GM18858 (cell line): ENCODE data around the gene CEBPZOS.
"Not testable (repeated sequence)": the region's sequence is repeated elsewhere in the genome, so short reads cannot be mapped to it uniquely, and the experiment has no call there.

Experiments used
- ATAC-seq: cut with Tn5 transposase; IDR thresholded peaks from one replicate; pipeline ENCODE4 v1.9.1; 2021; ENCODE audit not compliant: unreplicated experiment

Gene CEBPZOS

DNA sequence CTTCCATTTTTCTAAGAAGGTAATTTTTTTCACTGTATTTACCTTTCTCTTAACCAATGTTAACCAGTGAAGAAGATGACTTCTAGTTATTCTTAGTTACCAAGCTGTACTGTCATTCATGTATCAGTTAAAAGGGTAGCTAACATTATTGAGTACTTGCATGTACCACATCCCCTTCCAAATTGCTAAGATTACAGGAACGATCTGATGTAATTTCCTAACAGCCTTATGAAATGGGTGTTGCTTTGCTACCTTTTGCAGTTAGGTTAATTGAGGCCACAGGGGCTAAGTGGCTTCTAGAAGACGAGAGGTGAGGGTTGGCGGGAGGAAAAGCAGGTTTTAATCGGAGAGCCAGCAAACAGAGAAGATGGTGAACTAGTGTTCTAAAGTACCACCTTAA lies 6.0 kb upstream of the CEBPZOS start:
- no peak for ATAC-seq

- no peak for ATAC-seq
These were observed 5.0 kb upstream of the CEBPZOS start for GRCh38 chr2:37191253-37191652.

- ATAC-seq, result no peak
These were observed 4.5 kb upstream of the CEBPZOS start for GRCh38 chr2:37191747-37192146.

- ATAC-seq, result no peak
These were observed 3.7 kb upstream of the CEBPZOS start for GRCh38 chr2:37192551-37192950.

GRCh38 chr2:37195862-37196319 lies 405 bp upstream of the CEBPZOS start:
- not testable (repeated sequence) for ATAC-seq

DNA sequence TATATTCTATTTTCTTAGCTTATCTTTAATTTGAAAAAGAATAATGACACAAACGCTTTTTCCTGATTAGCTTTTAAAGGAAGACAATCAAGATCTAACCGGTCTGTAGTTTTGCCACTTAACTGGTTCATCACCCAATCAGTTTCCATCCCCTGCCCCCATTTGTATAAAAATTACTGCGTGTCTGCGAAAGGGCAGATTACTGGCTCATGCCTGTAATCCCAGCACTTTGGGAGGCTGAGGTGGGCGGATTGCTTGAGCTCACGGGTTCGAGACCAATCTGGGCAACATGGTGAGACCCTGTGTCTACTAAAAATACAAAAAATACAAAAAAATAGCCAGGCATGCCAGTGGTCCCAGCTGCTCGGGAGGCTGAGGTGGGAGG lies 2.4 kb downstream of the CEBPZOS start:
- no peak for ATAC-seq

DNA sequence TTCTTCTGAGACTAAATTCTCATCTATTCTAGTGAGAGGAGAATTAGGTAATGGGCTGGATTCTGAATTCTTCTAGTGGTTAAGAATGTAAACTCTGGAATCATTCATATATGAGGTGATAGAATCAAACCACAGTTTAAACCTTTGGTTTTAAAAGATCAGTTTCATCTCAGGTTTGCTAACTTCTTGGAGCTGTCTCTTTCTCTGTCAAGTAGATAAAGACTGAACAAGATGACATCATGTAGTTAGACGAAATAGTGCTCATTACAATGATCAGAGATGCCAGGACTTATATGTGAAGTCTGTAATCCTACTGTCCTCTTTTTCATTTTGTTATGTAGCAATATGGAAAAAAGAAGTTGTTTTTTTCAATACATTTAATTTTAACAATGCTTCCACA lies 4.9 kb downstream of the CEBPZOS start:
- no peak for ATAC-seq

- no peak for ATAC-seq
These were observed 5.5 kb downstream of the CEBPZOS start for GRCh38 chr2:37201766-37202165.

DNA sequence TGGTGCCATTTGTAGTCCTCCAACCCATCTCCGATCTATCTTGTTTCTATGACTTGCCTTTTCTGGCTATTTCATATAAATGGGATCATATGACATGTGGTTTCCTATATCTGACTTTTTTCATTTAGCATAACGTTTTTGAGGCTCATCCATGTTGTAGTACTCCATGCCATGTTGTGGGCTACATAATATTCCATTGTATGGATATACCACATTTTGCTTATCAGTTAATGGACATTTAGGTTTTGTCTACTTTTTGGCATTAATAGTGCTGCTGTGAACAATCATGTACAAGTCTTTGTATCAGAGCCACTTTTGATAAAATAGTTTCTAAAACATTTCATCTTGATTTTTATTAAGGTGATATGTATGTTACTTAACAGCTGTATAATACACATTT lies 7.4 kb downstream of the CEBPZOS start:
- no peak for ATAC-seq

DNA sequence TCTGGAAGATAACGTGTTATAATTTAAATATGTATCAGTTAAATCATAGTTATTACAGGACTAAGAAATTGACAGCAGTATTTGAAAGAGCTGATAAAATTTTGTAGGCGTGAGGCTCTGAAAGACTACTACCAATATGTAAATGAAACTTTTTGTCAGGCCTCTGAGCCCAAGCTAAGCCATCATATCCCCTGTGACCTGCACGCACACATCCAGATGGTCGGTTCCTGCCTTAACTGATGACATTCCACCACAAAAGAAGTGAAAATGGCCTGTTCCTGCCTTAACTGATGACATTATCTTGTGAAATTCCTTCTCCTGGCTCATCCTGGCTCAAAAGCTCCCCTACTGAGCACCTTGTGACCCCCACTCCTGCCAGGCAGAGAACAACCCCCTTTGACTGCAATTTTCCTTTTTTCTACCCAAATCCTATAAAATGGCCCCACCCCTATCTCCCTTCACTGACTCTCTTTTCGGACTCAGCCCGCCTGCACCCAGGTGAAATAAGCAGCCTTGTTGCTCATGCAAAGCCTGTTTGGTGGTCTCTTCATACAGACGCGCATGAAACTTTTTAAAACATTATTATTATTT lies 8.9 kb downstream of the CEBPZOS start:
- not testable (repeated sequence) for ATAC-seq

- ATAC-seq, result no peak
These were observed 9.5 kb downstream of the CEBPZOS start for GRCh38 chr2:37205689-37206341.

GRCh38 chr2:37206760-37207159 lies 10.5 kb downstream of the CEBPZOS start:
- not testable (repeated sequence) for ATAC-seq

GRCh38 chr2:37211212-37211611 lies 14.9 kb downstream of the CEBPZOS start:
- no peak for ATAC-seq

GRCh38 chr2:37211939-37212338 lies 15.6 kb downstream of the CEBPZOS start:
- ATAC-seq, result no peak

GRCh38 chr2:37215250-37215649 lies 19.0 kb downstream of the CEBPZOS start:
- no peak for ATAC-seq

GRCh38 chr2:37219046-37219445 lies 22.8 kb downstream of the CEBPZOS start:
- ATAC-seq, result no peak

GRCh38 chr2:37223131-37223530 lies 26.8 kb downstream of the CEBPZOS start:
- ATAC-seq, result no peak

GRCh38 chr2:37224063-37224462 lies 27.8 kb downstream of the CEBPZOS start:
- no peak for ATAC-seq

GRCh38 chr2:37225129-37225528 lies 28.8 kb downstream of the CEBPZOS start:
- not testable (repeated sequence) for ATAC-seq

GRCh38 chr2:37226863-37227262 lies 30.6 kb downstream of the CEBPZOS start:
- ATAC-seq, result no peak

DNA sequence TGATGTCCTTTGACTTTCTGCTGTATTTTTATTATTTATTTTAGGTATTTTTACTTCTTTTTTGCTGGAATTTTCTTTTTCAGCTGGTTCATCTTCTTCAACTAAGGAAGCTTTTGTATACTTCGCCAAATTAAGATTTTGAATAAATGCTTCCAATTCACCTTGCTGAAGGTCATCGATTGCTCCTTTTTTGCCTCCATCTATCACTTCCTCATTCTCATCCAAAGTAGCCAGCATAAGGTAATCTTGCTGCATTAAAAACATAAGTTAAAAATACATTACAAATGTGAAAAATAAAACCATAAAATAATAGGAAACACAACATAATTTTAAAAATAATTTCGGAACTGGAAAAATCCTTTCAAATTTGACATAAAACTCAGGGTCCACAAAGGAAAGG lies 32.5 kb downstream of the CEBPZOS start:
- ATAC-seq, result no peak

DNA sequence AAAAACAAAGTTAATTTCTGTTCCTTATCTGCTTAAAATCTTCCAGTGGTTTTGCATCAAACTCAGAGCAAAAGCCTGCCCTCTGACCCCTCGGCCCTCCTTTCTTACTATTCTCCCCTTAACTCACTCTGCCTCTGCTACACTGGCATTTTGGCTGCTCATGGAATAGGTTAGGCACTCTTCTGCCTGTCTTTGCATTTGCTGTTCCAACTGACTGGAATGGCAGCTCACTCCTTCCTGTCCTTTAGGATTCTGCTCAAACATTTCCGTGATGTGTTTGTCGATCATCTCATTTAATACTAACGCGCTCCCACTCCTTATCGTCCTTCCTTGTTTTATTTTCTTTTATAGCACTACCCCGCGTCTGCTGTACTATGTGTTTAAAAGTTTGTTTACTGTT lies 34.3 kb downstream of the CEBPZOS start:
- ATAC-seq, result no peak
